Muscle of leg (tissue), 11 donors: ENCODE measurements around the gene IL23R. TPM values are rescaled to one million over a fixed set of nuclear protein-coding genes. Genes with fewer than 3 reads are reported as not detected.
"Not testable (repeated sequence)": the region's sequence is repeated elsewhere in the genome, so short reads cannot be mapped to it uniquely, and the experiment has no call there.

Experiments
- DNase-seq: peaks from one replicate; pipeline ENCODE4 v3.0.0; 2013
- H3K27ac ChIP-seq: one replicate; pipeline ENCODE4 v1.5.1; 2013; ENCODE audit warnings: mild to moderate bottlenecking, low read length, control low read depth
- H3K27me3 ChIP-seq: one replicate; pipeline ENCODE4 v1.6.1; 2013; ENCODE audit warnings: low read length; ENCODE audit not compliant: control insufficient read depth, insufficient read depth
- H3K36me3 ChIP-seq: one replicate; pipeline ENCODE4 v1.6.1; 2013; ENCODE audit warnings: low read length; ENCODE audit not compliant: control insufficient read depth, insufficient read depth
- H3K4me1 ChIP-seq: one replicate; pipeline ENCODE4 v1.6.1; 2013; ENCODE audit warnings: low read length; ENCODE audit not compliant: control insufficient read depth, insufficient read depth
- H3K4me3 ChIP-seq: one replicate; pipeline ENCODE4 v1.5.1; 2013; ENCODE audit warnings: low read length, control low read depth
- H3K9me3 ChIP-seq: replicated peaks from 2 replicates; pipeline ENCODE4 v1.6.1; 2013; ENCODE audit warnings: low read depth, low read length; ENCODE audit not compliant: control insufficient read depth
- WGBS: methylation state at CpG from one replicate; pipeline ENCODE4 v1.1.5; 2013; ENCODE audit warnings: missing lambda C conversion rate; ENCODE audit not compliant: insufficient coverage; 5-methylcytosine and 5-hydroxymethylcytosine counted together
- polyA plus RNA-seq, 8 donors: library from polyadenylated mRNA; unstranded; fragments of 120-200 nt; gene quantifications; one replicate each; pipeline versions ENCODE4 v1.2.1 to v1.2.3, GENCODE V29; 2013; ENCODE audit warnings: inconsistent platforms in 1 of 8, low replicate concordance in 1 of 8; ENCODE audit not compliant: insufficient read length in 8 of 8, insufficient read depth in 1 of 8
- total RNA-seq: library from RNA; stranded (reverse); fragments of 120-200 nt; gene quantifications from one replicate; pipeline ENCODE4 v1.2.4, GENCODE V29; 2013

IL23R gene
- total and polyA plus RNA-seq, 9 donors = 0.04 to 0.12 (median 0.06) TPM; not detected in 5

DNA sequence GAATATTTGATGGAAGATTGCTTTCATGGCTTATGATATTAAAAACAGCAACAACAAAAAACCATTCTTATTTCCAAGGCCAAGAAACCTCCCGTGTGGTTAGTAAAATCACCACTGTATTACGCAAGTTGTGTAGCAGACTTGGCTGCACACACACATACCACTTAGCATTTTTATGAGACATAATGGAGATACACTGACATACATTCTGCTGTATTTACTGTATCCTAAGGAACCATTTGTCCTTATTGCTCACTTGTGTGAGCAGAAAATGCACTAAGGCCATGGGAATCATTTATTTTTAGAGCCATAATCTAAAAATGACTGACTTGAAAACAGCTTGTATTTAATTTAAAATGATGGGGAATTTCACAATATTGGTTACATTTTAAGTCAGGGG lies 30.9 kb upstream of the IL23R start:
- Histone ChIP-seq H3K9me3 (no peaks in the 10 kb centered on the region), H3K4me3 (no peak overlapping the region)
- DNase-seq = peak; percentile 45

DNA sequence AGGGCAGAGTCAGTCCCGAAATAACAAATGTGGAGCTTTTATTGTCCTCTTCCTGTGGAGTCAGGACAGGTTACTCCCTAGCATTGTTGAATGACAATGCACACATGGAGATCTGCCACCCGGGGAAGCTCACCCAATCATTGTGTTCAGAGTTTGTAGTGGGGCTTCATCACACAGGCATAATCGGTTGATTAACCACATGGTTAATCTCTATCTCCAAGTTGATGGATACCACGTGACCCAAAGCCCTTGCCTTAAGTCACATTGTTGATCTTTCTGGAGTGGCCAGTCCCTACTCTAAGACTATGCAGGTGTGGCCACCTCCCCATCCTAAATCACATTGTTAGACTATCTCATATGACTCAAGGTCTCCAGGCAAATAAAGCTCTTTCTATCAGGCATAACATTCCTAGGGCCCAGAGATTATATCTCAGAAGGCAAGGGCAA lies 28.9 kb upstream of the IL23R start:
- H3K27me3 ChIP-seq = peaks cover 5% of the 10 kb centered on the region
- DNase-seq = no peak
- peaks cover 6% of the 10 kb centered on the region for H3K4me1 ChIP-seq
- no peaks in the 10 kb centered on the region for H3K9me3 ChIP-seq
- no peaks in the 10 kb centered on the region for H3K36me3 ChIP-seq
- no peak overlapping the region for H3K4me3 ChIP-seq
- no peak overlapping the region for H3K27ac ChIP-seq
- WGBS = 57% methylated on average over 3 of the region's 4 CpGs

More for the DNA sequence above, 30.9 kb upstream of the IL23R start:
- H3K27ac ChIP-seq = no peak overlapping the region
- WGBS = no CpG with 5 or more reads among the region's 2 CpGs
- H3K4me1 ChIP-seq = peaks cover 6% of the 10 kb centered on the region
- no peaks in the 10 kb centered on the region for H3K36me3 ChIP-seq
- peaks cover 5% of the 10 kb centered on the region for H3K27me3 ChIP-seq

DNA sequence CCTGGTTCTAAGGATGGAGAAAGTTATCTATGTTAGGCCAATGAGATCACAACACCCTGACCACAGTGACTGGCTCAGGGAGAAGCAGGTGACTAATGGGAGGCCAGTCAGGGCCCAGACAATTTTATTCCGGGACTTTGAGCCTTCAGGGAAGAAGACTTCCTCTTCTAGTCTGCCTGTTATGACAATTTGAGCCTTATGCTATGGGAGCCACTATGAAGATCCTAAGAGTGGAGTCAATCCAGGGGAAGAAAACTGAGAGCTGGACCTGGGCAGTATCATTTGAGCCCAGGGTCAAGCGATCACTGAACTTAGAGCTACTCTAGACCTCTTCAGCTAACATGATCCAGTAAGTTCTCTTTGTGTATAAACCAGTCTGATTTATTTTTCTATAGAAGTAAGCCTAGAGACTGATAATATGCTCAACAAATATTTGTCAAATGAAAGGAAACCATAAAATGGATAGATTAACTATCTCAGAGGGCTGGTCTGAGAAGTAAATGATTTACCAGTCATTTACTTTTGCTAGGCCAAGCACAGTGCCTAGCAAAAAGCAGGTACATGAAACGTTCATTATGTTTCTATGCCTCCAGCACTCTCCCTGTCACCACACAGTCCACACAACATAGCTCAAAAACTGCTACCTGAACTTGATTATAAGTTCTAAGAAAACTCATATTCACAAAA lies 27.3 kb upstream of the IL23R start:
- Histone ChIP-seq H3K4me1 (peaks cover 6% of the 10 kb centered on the region), H3K36me3 (no peaks in the 10 kb centered on the region), H3K4me3 (no peak overlapping the region), H3K27me3 (peaks cover 5% of the 10 kb centered on the region), H3K9me3 (no peaks in the 10 kb centered on the region), H3K27ac (no peak overlapping the region)
- DNase-seq = no peak
- WGBS = 44% methylated on average over 2 of the region's 3 CpGs

DNA sequence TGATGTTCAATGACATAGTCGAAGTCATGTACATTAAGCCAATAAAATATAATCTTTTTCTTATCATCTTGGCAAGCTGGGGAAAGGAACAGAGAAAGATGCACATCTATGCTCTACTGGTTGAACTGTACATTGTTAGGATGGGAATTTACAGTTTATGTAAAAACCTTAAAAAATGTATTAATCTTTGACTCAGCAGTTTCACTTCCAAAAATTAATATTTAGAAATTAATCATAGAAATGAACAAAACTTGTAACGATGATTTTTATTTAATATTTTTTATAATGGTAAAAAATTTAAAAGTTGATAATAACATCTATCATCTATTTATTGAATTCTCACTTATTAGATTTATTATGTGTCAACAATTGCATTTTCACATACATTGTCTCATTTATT lies 25.8 kb upstream of the IL23R start:
- no peak for DNase-seq
- Histone ChIP-seq H3K27ac (no peak overlapping the region), H3K9me3 (no peaks in the 10 kb centered on the region), H3K27me3 (no peaks in the 10 kb centered on the region), H3K4me1 (no peaks in the 10 kb centered on the region), H3K36me3 (no peaks in the 10 kb centered on the region), H3K4me3 (no peak overlapping the region)
- WGBS = no CpG with 5 or more reads among the region's 2 CpGs

DNA sequence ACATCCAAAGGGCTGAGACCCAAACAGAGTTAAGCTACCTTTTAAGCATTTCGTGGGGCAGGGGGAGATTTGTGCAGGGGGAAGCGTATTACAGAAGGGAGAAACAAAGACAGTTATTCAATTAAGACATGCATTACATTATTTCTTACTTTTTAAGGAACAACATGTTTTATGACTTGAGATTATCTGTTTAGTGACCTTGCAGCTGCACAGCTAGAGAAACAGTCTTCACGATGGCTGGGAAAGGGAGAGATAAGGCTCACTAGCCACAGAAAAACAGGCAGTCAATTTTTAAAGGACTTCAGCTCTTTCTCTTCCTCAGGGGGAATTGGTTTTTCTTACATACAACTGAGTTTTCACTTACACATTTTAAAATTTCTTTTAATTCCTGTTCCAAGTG lies 24.4 kb upstream of the IL23R start:
- not testable (repeated sequence) for DNase-seq, H3K36me3 ChIP-seq, H3K27ac ChIP-seq, H3K4me1 ChIP-seq, H3K9me3 ChIP-seq, H3K4me3 ChIP-seq, H3K27me3 ChIP-seq
- WGBS = no CpG with 5 or more reads among the region's 3 CpGs

DNA sequence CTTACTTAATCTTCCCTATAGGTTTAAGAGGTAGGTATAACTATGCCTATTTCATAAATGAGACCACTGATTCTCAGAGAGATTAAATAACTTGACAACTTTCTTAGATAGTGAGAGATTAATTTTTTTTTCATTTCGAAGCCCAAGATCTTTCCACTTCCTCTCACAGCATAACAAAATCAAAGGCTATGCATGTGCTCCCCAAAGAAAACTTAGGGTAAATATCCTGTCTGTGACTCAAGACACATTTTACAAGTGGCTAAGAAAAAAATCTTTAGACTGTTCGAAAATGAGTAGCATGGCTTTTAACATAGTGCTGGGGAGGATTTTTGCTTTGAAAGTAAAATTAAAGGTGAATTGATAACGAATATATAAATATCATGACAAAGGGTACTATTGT lies 23.3 kb upstream of the IL23R start:
- H3K4me1 ChIP-seq = no peaks in the 10 kb centered on the region
- no peaks in the 10 kb centered on the region for H3K27me3 ChIP-seq
- no CpG with 5 or more reads among the region's 3 CpGs for WGBS
- H3K36me3 ChIP-seq = no peaks in the 10 kb centered on the region
- no peaks in the 10 kb centered on the region for H3K9me3 ChIP-seq
- H3K4me3 ChIP-seq = no peak overlapping the region
- no peak overlapping the region for H3K27ac ChIP-seq
- no peak for DNase-seq

DNA sequence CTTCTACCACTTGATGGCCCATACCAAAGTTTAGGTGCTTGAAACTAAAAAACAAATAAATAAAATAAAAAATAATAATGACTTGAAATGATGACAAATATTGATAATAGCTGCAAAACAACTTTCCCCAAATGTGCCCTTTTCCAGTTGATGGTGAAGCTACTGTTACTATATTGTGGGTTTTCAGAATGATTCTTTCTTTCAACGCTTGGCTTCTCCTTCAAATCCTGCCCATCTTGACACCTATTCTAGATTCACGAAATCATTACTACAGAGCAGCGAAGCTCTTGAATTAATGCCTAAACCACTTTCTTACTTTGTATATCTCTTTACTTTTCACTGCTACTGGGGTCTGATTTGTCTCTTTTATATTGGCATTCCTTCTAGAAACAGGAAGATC lies 22.3 kb upstream of the IL23R start:
- Histone ChIP-seq H3K27me3 (no peaks in the 10 kb centered on the region), H3K4me1 (peaks cover under 1% of the 10 kb centered on the region), H3K36me3 (no peaks in the 10 kb centered on the region), H3K4me3 (no peak overlapping the region), H3K27ac (no peak overlapping the region), H3K9me3 (no peaks in the 10 kb centered on the region)
- no CpG with 5 or more reads among the region's 3 CpGs for WGBS
- DNase-seq = no peak

DNA sequence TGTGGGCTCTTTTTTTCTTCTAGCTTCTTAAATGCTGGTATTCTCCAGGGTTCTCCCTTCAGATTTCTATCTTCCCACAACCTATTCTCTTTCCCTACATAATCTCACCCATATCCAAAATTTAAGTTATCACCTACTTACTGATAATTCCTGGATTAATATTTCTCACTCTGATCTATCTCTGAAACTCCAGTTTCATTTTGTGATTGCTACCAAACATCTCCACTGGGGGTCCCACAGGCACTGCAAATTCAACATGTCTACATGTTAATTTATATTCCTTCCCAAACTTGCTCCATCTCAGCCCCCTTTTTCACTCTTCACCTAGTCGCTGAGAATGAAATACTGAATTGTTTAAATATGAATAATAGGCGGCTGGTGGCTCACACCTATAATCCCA lies 21.6 kb upstream of the IL23R start:
- H3K36me3 ChIP-seq = no peaks in the 10 kb centered on the region
- H3K27me3 ChIP-seq = no peaks in the 10 kb centered on the region
- no peak overlapping the region for H3K4me3 ChIP-seq
- peaks cover 2% of the 10 kb centered on the region for H3K4me1 ChIP-seq
- no peak for DNase-seq
- no peaks in the 10 kb centered on the region for H3K9me3 ChIP-seq
- no CpG with 5 or more reads among the region's 2 CpGs for WGBS
- no peak overlapping the region for H3K27ac ChIP-seq

GRCh38 chr1:67146101-67146500 lies 20.2 kb upstream of the IL23R start:
- peaks cover 2% of the 10 kb centered on the region for H3K4me1 ChIP-seq

DNA sequence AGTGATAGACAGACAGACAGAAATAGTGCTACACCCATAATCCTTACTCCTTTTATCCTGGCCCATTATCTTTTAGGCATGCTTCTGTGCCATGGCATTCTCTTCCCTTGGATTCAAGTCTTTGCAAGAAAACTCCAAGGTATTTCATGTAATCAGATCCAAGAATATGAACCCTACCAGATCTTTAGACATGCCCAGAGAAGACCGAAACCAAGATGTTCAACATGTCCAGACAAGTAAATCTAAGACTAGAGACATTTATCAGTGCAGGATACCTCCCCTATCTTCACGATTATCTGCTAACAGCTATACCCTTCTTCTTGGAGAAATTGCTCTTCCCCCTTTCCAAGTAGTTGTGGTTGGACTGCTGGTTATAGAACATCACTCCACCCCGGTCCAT lies 19.7 kb upstream of the IL23R start:
- Histone ChIP-seq H3K36me3 (no peaks in the 10 kb centered on the region), H3K27ac (no peak overlapping the region), H3K4me1 (peaks cover 2% of the 10 kb centered on the region), H3K9me3 (no peaks in the 10 kb centered on the region), H3K4me3 (no peak overlapping the region), H3K27me3 (no peaks in the 10 kb centered on the region)
- WGBS = no CpG with 5 or more reads among the region's 3 CpGs
- no peak for DNase-seq

More at GRCh38 chr1:67146101-67146500, 20.2 kb upstream of the IL23R start:
- no peak overlapping the region for H3K27ac ChIP-seq
- no peak overlapping the region for H3K4me3 ChIP-seq
- DNase-seq = no peak
- H3K27me3 ChIP-seq = no peaks in the 10 kb centered on the region
- 100% methylated on average over 2 of the region's 3 CpGs for WGBS
- no peaks in the 10 kb centered on the region for H3K36me3 ChIP-seq
- H3K9me3 ChIP-seq = no peaks in the 10 kb centered on the region

DNA sequence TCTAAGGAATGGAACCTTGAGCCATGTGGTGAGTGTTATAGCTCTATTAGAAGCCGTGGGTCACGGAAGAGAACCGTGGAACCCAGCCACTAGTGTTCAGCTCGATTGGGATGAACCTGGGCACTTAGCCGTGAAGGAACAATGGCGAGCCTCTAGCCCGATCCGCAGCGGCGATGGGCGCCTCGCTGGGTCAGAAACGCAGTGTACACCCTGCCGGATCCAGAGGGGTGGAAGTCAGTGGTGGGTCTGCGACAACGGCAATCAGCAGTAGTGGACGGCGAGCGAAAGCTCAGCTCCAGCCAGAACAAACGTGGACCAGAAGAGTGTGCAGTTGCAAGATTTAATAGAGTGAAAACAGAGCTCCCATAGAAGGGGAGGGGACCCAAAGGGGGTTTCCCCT lies 18.3 kb upstream of the IL23R start:
- not testable (repeated sequence) for H3K27ac ChIP-seq, H3K9me3 ChIP-seq, H3K4me1 ChIP-seq, H3K36me3 ChIP-seq, DNase-seq, H3K27me3 ChIP-seq, H3K4me3 ChIP-seq
- 88% methylated on average over 20 of the region's 20 CpGs for WGBS
